PFSK-1 (cell line): Measurements from ENCODE around the gene FOXE1.

Source experiments
- FOXP2 ChIP-seq: optimal IDR thresholded peaks from 2 replicates; pipeline ENCODE3; 2011; ENCODE audit warnings: borderline replicate concordance, control low read depth, inconsistent platforms; ENCODE audit not compliant: insufficient read depth; ENCODE audit errors: extremely low read length, extremely low read depth
- POLR2AphosphoS5 ChIP-seq: IDR thresholded peaks from 2 replicates; pipeline ENCODE4 v1.6.1; 2012; ENCODE audit warnings: low read depth, mild to moderate bottlenecking, control low read depth, low read length, moderate library complexity
- SIN3A ChIP-seq: IDR thresholded peaks from 2 replicates; pipeline ENCODE4 v1.6.1; 2012; ENCODE audit warnings: mild to moderate bottlenecking, low read length, moderate library complexity, borderline replicate concordance; ENCODE audit not compliant: insufficient read depth
- TAF1 ChIP-seq: IDR thresholded peaks from 2 replicates; pipeline ENCODE4 v1.6.1; 2012; ENCODE audit warnings: low read length, control low read depth, borderline replicate concordance; ENCODE audit not compliant: insufficient read depth
- TF ChIP-seq, protein P1 (sequence below), 2 experiments: IDR thresholded peaks; 2 replicates each; pipeline versions ENCODE4 v1.6.1 to v1.8.0; 2011 to 2012; ENCODE audit warnings: low read depth in 2 of 2, low read length in 2 of 2, control low read depth in 1 of 2, inconsistent platforms in 1 of 2, mild to moderate bottlenecking in 1 of 2, moderate library complexity in 1 of 2; ENCODE audit not compliant: insufficient read depth in 1 of 2

FOXE1 gene

DNA sequence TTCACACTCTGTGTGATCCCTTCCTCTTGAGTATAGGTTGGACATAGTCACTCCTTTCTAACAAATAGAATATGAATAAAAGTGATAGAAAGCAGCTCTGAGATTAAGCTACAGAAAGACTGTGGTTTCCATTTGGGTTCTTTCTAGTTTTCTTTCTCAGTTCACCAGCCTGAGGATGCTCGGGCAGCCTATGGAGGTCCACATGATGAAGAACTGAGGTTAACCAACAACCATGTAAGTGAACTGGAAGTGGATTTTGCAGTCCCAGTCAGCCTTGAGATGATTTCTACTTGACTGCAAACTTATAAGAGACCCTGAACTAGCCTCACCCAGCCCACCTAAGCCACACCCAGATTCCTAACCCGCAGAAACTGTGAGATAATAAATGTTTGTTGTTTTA, 10.1 kb upstream of the FOXE1 start:
- TF ChIP-seq FOXP2 (no peak), SIN3A (no peak), TAF1 (no peak), POLR2AphosphoS5 (no peak)
- TF ChIP-seq, protein P1, sequence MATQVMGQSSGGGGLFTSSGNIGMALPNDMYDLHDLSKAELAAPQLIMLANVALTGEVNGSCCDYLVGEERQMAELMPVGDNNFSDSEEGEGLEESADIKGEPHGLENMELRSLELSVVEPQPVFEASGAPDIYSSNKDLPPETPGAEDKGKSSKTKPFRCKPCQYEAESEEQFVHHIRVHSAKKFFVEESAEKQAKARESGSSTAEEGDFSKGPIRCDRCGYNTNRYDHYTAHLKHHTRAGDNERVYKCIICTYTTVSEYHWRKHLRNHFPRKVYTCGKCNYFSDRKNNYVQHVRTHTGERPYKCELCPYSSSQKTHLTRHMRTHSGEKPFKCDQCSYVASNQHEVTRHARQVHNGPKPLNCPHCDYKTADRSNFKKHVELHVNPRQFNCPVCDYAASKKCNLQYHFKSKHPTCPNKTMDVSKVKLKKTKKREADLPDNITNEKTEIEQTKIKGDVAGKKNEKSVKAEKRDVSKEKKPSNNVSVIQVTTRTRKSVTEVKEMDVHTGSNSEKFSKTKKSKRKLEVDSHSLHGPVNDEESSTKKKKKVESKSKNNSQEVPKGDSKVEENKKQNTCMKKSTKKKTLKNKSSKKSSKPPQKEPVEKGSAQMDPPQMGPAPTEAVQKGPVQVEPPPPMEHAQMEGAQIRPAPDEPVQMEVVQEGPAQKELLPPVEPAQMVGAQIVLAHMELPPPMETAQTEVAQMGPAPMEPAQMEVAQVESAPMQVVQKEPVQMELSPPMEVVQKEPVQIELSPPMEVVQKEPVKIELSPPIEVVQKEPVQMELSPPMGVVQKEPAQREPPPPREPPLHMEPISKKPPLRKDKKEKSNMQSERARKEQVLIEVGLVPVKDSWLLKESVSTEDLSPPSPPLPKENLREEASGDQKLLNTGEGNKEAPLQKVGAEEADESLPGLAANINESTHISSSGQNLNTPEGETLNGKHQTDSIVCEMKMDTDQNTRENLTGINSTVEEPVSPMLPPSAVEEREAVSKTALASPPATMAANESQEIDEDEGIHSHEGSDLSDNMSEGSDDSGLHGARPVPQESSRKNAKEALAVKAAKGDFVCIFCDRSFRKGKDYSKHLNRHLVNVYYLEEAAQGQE (IDR thresholded peaks at IDR 0.05; ENCODE audit: insufficient read depth in 1 of 2, low read depth in 2 of 2, low read length in 2 of 2) = no peak

DNA sequence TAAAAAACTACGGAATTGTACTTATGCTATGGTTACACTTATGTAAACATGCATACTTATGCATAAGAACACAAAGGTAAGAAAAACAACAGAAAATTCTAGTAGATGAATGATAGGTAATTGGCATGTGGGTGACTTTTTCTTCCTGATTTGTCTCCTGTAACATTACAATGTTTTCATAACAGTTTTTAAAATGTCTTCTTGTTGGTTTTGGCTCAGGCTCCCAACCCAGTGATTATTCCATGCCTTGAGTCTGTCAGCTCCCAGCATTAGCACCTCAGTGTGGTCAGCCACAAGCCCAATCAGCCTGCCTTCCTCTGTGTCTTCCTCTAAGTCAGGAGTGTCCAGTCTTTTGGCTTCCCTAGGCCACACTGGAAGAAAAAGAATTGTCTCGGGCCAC, 7.9 kb upstream of the FOXE1 start:
- TF ChIP-seq, protein P1 (IDR thresholded peaks at IDR 0.05; ENCODE audit: insufficient read depth in 1 of 2, low read depth in 2 of 2, low read length in 2 of 2) = no peak
- TF ChIP-seq SIN3A (no peak), FOXP2 (no peak), POLR2AphosphoS5 (no peak), TAF1 (no peak)

DNA sequence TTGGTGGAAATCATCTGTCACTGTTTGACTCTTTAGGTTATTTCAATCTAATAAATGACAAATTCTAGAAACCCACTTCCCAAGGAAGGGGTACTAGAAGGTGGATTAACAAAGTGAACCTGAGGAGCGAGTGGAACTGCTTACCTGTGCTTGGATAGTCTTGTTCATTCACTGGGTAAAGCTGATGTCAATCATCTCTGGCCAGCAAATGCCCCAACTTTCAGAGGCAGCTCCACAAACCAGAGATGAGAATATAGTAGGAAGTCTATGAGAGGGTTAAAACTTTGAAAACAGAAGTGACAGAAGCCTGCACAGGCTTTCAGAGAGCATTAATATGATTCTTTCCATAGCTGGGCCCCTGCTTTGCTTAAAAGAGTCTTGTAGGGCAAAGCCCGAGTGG, 7.3 kb upstream of the FOXE1 start:
- TF ChIP-seq FOXP2 (no peak), TAF1 (no peak), SIN3A (no peak)
- TF ChIP-seq, protein P1 (IDR thresholded peaks at IDR 0.05; ENCODE audit: insufficient read depth in 1 of 2, low read depth in 2 of 2, low read length in 2 of 2) = no peak

DNA sequence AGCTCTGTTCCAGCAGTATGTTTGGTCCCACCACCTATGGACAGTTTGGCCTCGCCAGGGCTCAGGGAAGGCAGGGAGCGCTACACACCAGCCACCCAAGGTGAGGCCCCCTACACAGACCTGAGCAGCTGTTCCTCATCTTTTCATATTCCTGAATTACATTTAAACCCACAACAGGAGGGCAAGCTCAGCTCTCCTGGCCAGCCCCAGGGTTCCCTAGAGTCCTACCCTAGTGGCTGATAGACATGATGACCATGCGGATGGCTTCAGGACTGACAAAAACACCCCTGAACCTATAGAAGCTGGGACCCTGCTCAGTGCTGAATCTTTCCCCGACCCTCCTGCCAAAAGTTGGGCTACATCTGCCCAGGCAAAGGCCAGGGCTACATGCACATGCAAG, 6.7 kb upstream of the FOXE1 start:
- TF ChIP-seq FOXP2 (no peak), TAF1 (no peak), POLR2AphosphoS5 (no peak), SIN3A (no peak)
- TF ChIP-seq, protein P1 (IDR thresholded peaks at IDR 0.05; ENCODE audit: insufficient read depth in 1 of 2, low read depth in 2 of 2, low read length in 2 of 2) = no peak
